ENCODE data around the gene AMMECR1. TPM values are rescaled to one million over a fixed set of nuclear protein-coding genes. Genes with fewer than 3 reads are reported as not detected.
A peak's percentile ranks its signal among the peaks of the same experiment; 100 is the strongest.

Gene AMMECR1
- total RNA-seq, 2 experiments from 2014 or later: 7.8 to 7.9 TPM

- Mint-ChIP-seq H3K36me3 (ENCODE audit: low read depth) (peaks cover 18% of the 10 kb centered on the region), H3K27ac (peak overlapping the region; percentile 12), H3K27me3 (no peaks in the 10 kb centered on the region), H3K9me3 (no peaks in the 10 kb centered on the region), H3K4me3 (no peak overlapping the region), H3K4me1 (ENCODE audit: low read depth) (peaks cover 22% of the 10 kb centered on the region)
- intact Hi-C loops (cut with DNase I, micrococcal nuclease): no loop called here
- Histone ChIP-seq H3K27ac (ENCODE audit: low read depth in 1 of 2, low read length in 2 of 2) (no peak overlapping the region), H3K27me3 (ENCODE audit: control insufficient read depth in 1 of 2, insufficient read depth in 2 of 2, low read length in 2 of 2) (no peaks in the 10 kb centered on the region), H3K4me1 (ENCODE audit: insufficient read depth, low read length) (no peaks in the 10 kb centered on the region), H3K9me3 (ENCODE audit: control insufficient read depth in 1 of 2, insufficient read depth in 1 of 2, low read length in 2 of 2) (peaks cover 0 to 7% of the 10 kb centered on the region in 2 experiments), H3K36me3 (ENCODE audit: insufficient read depth, low read length) (no peaks in the 10 kb centered on the region), H3K4me3 (ENCODE audit: low read length) (no peak overlapping the region)
- DNase-seq (no peak), ATAC-seq (ENCODE audit: poor library complexity) (no peak)
- no peak for TF ChIP-seq CTCF (IDR thresholded peaks at IDR 0.05)
- CTCF ChIA-PET: no interaction called here
- POLR2A ChIA-PET: no interaction called here
Measured at GRCh38 chrX:110281377-110281776, 36.5 kb downstream of the AMMECR1 start.

DNA sequence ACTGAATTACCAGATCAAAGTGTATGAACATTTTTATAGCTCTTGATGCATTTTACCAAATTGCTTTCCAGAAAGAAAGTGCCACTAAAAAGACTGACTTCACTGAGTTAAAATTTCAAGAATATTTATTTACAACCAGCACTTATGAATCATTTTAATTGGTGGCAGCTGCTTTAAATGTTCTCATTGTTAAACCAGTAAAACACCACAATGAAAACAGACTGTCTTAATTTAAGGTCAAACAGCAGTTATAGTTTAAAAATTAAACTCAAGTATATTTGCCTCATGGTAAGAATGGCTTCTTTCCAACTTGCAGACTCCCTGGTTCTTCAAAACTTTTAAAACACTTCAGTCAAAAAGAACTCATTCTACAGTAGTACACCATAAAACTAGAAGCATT is 36.9 kb downstream of the AMMECR1 start:
- H3K4me1 Mint-ChIP-seq (ENCODE audit: low read depth): peaks cover 22% of the 10 kb centered on the region
- Histone ChIP-seq H3K36me3 (ENCODE audit: insufficient read depth, low read length) (no peaks in the 10 kb centered on the region), H3K4me1 (ENCODE audit: insufficient read depth, low read length) (no peaks in the 10 kb centered on the region), H3K27me3 (ENCODE audit: control insufficient read depth in 1 of 2, insufficient read depth in 2 of 2, low read length in 2 of 2) (no peaks in the 10 kb centered on the region), H3K9me3 (ENCODE audit: control insufficient read depth in 1 of 2, insufficient read depth in 1 of 2, low read length in 2 of 2) (peaks cover 0 to 4% of the 10 kb centered on the region in 2 experiments), H3K4me3 (ENCODE audit: low read length) (no peak overlapping the region), H3K27ac (ENCODE audit: low read depth in 1 of 2, low read length in 2 of 2) (no peak overlapping the region)
- intact Hi-C loops (cut with DNase I, micrococcal nuclease): no loop called here
- no peak for TF ChIP-seq CTCF (IDR thresholded peaks at IDR 0.05)
- ChIA-PET POLR2A (no interaction called here), CTCF (no interaction called here)
- no peak for ATAC-seq (ENCODE audit: poor library complexity)
- H3K36me3 Mint-ChIP-seq (ENCODE audit: low read depth): peaks cover 20% of the 10 kb centered on the region
- H3K27me3 Mint-ChIP-seq: no peaks in the 10 kb centered on the region
- DNase-seq: no peak
- H3K4me3 Mint-ChIP-seq: no peak overlapping the region
- no peak overlapping the region for H3K27ac Mint-ChIP-seq
- no peaks in the 10 kb centered on the region for H3K9me3 Mint-ChIP-seq

GRCh38 chrX:110277609-110278008 is 40.3 kb downstream of the AMMECR1 start:
- TF ChIP-seq CTCF (IDR thresholded peaks at IDR 0.05): no peak
- intact Hi-C loops (cut with DNase I, micrococcal nuclease): loop anchor here in 1 of 2 experiments (10.0 kb wide), 1 partner anchor 63 kb away; no protein-coding TSS in a partner anchor
- Mint-ChIP-seq H3K27ac (no peak overlapping the region), H3K4me1 (ENCODE audit: low read depth) (peaks cover 35% of the 10 kb centered on the region), H3K36me3 (ENCODE audit: low read depth) (peaks cover 15% of the 10 kb centered on the region), H3K9me3 (peaks cover 2% of the 10 kb centered on the region), H3K4me3 (no peak overlapping the region), H3K27me3 (no peaks in the 10 kb centered on the region)
- ChIA-PET CTCF (no interaction called here), POLR2A (no interaction called here)
- ATAC-seq (ENCODE audit: poor library complexity): no peak
- no peaks in the 10 kb centered on the region for H3K36me3 ChIP-seq (ENCODE audit: insufficient read depth, low read length)
- no peak overlapping the region for H3K4me3 ChIP-seq (ENCODE audit: low read length)
- no peak for DNase-seq
- no peak overlapping the region for H3K27ac ChIP-seq (ENCODE audit: low read depth in 1 of 2, low read length in 2 of 2)
- H3K9me3 ChIP-seq (ENCODE audit: control insufficient read depth in 1 of 2, insufficient read depth in 1 of 2, low read length in 2 of 2): no peaks in the 10 kb centered on the region
- H3K27me3 ChIP-seq (ENCODE audit: control insufficient read depth in 1 of 2, insufficient read depth in 2 of 2, low read length in 2 of 2): no peaks in the 10 kb centered on the region
- no peaks in the 10 kb centered on the region for H3K4me1 ChIP-seq (ENCODE audit: insufficient read depth, low read length)

All from CD4-positive, alpha-beta T cell (primary cell).